HEK293T (cell line): ENCODE results near the gene SYT7.

Experiments used
- ARNT ChIP-seq: fragments of 450-650 bp; IDR thresholded peaks from 2 replicates; pipeline ENCODE4 v1.6.1; 2017; ENCODE audit warnings: mild to moderate bottlenecking
- BHLHE40 ChIP-seq: fragments of 450-650 bp; IDR thresholded peaks from 2 replicates; pipeline ENCODE4 v1.6.1; 2016; ENCODE audit warnings: mild to moderate bottlenecking, moderate library complexity, borderline replicate concordance
- ELF4 ChIP-seq: fragments of 450-650 bp; IDR thresholded peaks from 2 replicates; pipeline ENCODE4 v1.6.1; 2017; ENCODE audit warnings: antibody characterized with exemption
- FOXA1 ChIP-seq: fragments of 450-650 bp; IDR thresholded peaks from 2 replicates; pipeline ENCODE4 v1.6.1; 2016; ENCODE audit warnings: mild to moderate bottlenecking
- FOXM1 ChIP-seq: fragments of 450-650 bp; IDR thresholded peaks from 2 replicates; pipeline ENCODE4 v1.6.1; 2017; ENCODE audit warnings: mild to moderate bottlenecking, borderline replicate concordance
- L3MBTL2 ChIP-seq: fragments of 450-650 bp; conservative IDR thresholded peaks from 2 replicates; pipeline ENCODE4 v1.6.1; 2016; ENCODE audit warnings: mild to moderate bottlenecking
- LEF1 ChIP-seq: fragments of 450-650 bp; IDR thresholded peaks from 2 replicates; pipeline ENCODE4 v1.6.1; 2017; ENCODE audit warnings: mild to moderate bottlenecking, borderline replicate concordance
- NFRKB ChIP-seq: fragments of 450-650 bp; IDR thresholded peaks from 2 replicates; pipeline ENCODE4 v1.6.1; 2016; ENCODE audit warnings: mild to moderate bottlenecking, moderate library complexity
- PKNOX1 ChIP-seq: fragments of 450-650 bp; IDR thresholded peaks from 2 replicates; pipeline ENCODE4 v1.6.1; 2016
- SP1 ChIP-seq: fragments of 450-650 bp; IDR thresholded peaks from 2 replicates; pipeline ENCODE4 v1.6.1; 2017
- SUZ12 ChIP-seq: fragments of 450-650 bp; IDR thresholded peaks from 2 replicates; pipeline ENCODE4 v1.6.1; 2016; ENCODE audit warnings: mild to moderate bottlenecking
- TARDBP ChIP-seq: fragments of 450-650 bp; IDR thresholded peaks from 2 replicates; pipeline ENCODE4 v1.6.1; 2016
- ZNF384 ChIP-seq: fragments of 450-650 bp; IDR thresholded peaks from 2 replicates; pipeline ENCODE4 v1.6.1; 2016

- TF ChIP-seq PKNOX1 (no peak), ELF4 (no peak), BHLHE40 (no peak), L3MBTL2 (no peak), NFRKB (no peak), TARDBP (no peak), LEF1 (no peak), ZNF384 (no peak), FOXA1 (no peak), FOXM1 (no peak), SUZ12 (no peak), SP1 (no peak), ARNT (no peak)
Observed at GRCh38 chr11:61487342-61488025, 93.4 kb downstream of the SYT7 start.
